Neuron (in vitro differentiated cells): Measurements from ENCODE around the gene POLR3GL.

Experiments used
- H2AFZ ChIP-seq: one replicate; pipeline ENCODE4 v1.6.1; 2013; ENCODE audit warnings: low read depth, mild to moderate bottlenecking, inconsistent platforms, low read length, moderate library complexity
- H3K27me3 ChIP-seq: one replicate; pipeline ENCODE4 v1.6.1; 2013; ENCODE audit warnings: low read length; ENCODE audit not compliant: insufficient read depth
- H3K36me3 ChIP-seq: one replicate; pipeline ENCODE4 v1.6.1; 2013; ENCODE audit warnings: low read length; ENCODE audit not compliant: insufficient read depth
- H3K4me1 ChIP-seq: one replicate; pipeline ENCODE4 v1.6.1; 2013; ENCODE audit warnings: low read length; ENCODE audit not compliant: insufficient read depth
- H3K4me3 ChIP-seq: 2 replicates; pipeline ENCODE4 v1.5.1; 2013; ENCODE audit warnings: mild to moderate bottlenecking, low read length, moderate library complexity
- H3K9me3 ChIP-seq: one replicate; pipeline ENCODE4 v1.6.1; 2013; ENCODE audit warnings: low read length

Gene POLR3GL

DNA sequence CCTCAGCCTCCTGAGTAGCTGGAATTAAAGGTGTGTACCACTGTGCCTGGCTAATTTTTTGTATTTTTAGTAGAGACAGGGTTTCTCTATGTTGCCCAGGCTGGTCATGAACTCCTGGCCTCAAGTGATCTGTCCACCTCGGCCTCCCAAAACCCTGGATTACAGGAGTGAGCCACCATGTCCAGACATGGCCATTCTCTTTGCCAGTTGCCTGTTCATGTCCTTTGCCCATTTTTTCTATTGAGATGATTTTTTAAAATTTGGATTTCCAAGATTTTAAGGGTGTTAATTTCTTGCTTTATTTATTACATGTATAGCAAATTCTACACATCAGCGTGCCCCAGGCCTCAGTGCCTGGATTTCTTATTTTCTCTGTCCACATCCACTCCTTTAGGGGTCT, 2.8 kb downstream of the POLR3GL start:
- Histone ChIP-seq H3K4me3 (no peak overlapping the region), H3K4me1 (peaks cover 19% of the 10 kb centered on the region), H2AFZ (no peak overlapping the region), H3K9me3 (peaks cover 4% of the 10 kb centered on the region), H3K36me3 (no peaks in the 10 kb centered on the region), H3K27me3 (no peaks in the 10 kb centered on the region)

DNA sequence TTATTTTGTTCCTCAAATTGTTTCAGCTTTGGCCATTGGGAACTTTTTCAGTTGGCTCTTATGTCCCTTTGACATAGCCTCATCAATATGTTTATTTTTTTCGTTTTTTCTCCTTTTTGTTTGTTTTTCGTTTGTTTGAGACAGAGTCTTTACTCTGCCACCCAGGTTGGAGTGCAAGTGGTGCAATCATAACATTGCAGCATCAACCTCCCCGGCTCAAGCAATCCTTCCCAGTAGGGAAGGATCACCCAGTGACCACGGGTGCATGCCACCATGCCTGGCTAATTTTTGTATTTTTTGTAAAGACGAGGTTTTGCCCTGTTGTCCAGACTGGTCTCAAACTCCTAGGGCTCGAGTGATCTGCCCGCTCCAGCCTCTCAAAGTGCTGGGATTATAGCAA, 8.1 kb downstream of the POLR3GL start:
- H3K9me3 ChIP-seq: peaks cover under 1% of the 10 kb centered on the region
- no peaks in the 10 kb centered on the region for H3K4me1 ChIP-seq

DNA sequence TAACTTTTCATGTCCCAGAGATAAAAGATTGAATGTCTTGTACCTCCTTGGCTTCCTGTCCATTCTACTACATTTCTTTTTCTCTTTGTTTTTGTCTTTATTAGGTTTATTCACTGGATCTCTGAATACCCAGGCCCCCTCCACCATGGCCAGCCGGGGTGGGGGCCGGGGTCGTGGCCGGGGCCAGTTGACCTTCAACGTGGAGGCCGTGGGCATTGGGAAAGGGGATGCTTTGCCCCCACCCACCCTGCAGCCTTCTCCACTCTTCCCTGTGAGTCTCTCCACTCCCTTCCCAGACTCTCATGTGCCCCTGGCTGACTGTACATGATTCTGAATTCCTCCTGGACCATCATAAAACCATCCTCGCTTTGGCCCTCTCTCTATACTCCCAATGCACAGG, 10.2 kb downstream of the POLR3GL start:
- Histone ChIP-seq H3K4me1 (peaks cover 18% of the 10 kb centered on the region), H3K9me3 (no peaks in the 10 kb centered on the region), H3K4me3 (no peak overlapping the region), H2AFZ (no peak overlapping the region), H3K36me3 (no peaks in the 10 kb centered on the region), H3K27me3 (no peaks in the 10 kb centered on the region)

More for the DNA sequence above, 8.1 kb downstream of the POLR3GL start:
- H3K36me3 ChIP-seq: no peaks in the 10 kb centered on the region
- no peak overlapping the region for H3K4me3 ChIP-seq
- H2AFZ ChIP-seq: no peak overlapping the region
- no peaks in the 10 kb centered on the region for H3K27me3 ChIP-seq

DNA sequence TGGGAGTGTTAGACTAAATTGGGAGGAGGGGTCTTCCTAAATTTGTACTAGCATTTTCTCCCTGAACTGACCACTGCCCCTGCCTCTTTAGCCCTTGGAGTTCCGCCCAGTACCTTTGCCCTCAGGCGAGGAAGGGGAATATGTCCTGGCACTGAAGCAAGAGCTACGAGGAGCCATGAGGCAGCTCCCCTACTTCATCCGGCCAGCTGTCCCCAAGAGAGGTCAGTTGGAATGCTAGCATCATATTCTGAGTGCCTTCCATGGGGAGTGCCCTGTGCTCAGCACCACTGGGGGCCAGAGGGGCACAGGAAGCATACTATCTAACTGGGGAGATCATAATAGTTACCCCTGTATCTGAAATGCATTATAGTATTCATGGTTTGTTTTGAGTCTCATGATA, 10.7 kb downstream of the POLR3GL start:
- Histone ChIP-seq H3K9me3 (no peaks in the 10 kb centered on the region), H3K36me3 (no peaks in the 10 kb centered on the region), H2AFZ (no peak overlapping the region), H3K4me3 (no peak overlapping the region), H3K4me1 (peaks cover 23% of the 10 kb centered on the region), H3K27me3 (no peaks in the 10 kb centered on the region)

DNA sequence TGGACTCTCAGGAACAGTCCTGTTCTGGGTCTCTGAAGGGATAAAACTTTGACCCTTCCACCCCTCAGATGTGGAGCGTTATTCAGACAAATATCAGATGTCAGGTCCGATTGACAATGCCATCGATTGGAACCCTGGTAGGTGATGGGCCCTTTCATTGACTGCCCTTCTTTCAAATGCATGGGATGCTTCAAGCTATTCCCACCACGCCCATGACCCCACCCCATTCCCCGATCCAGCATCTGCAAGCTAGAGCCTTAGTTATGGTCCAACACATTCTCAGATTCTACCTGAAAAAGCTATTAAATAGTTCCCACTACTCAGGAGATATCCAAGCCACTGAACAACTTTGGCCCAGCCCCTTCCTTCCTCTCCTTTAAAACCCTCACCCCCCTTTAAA, 12.5 kb downstream of the POLR3GL start:
- no peak overlapping the region for H2AFZ ChIP-seq
- no peak overlapping the region for H3K4me3 ChIP-seq
- H3K27me3 ChIP-seq: no peaks in the 10 kb centered on the region
- peaks cover 29% of the 10 kb centered on the region for H3K4me1 ChIP-seq
- no peaks in the 10 kb centered on the region for H3K36me3 ChIP-seq
- H3K9me3 ChIP-seq: no peaks in the 10 kb centered on the region

DNA sequence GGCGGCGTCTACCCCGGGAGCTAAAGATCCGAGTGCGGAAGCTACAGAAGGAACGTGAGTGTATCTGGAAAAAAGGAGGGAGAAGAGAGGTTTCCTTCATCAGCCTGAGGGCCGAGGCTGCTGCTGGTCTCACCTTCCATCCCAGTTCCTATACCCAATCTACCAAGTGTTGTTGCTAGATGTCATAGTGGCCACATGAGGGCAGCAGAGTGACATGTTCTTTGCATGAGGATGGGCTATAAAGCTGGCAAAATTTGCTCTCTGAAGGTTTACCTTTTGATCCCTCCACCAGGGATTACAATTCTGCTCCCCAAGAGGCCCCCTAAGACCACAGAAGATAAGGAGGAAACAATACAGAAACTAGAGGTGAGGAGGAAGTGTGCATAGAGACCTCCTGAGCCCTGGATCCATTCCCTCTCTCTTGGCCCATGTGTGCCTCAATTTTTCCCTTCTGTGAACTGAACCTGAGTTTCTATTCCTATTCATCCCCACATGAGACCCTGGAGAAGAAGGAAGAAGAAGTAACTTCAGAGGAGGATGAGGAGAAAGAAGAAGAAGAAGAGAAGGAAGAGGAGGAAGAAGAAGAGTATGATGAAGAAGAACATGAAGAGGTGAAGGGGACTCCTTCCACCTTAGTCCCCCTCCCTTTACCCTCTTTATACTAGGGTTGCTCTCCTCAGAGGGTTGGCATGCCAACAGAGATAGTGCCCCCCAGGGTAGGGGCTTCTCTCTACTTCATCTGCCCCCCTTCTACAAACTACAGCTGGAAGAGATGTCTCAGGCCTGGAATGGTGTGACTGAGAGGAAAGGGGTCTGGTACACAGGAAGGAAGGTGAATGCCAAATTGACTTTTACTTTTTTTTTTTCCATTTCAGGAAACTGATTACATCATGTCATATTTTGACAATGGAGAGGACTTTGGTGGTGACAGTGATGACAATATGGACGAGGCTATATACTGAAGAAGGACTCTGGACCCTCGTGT, 13.3 kb downstream of the POLR3GL start:
- peak overlapping the region; percentile 25 for H3K4me3 ChIP-seq
- peaks cover 29% of the 10 kb centered on the region for H3K4me1 ChIP-seq
- no peaks in the 10 kb centered on the region for H3K27me3 ChIP-seq
- no peaks in the 10 kb centered on the region for H3K9me3 ChIP-seq
- H2AFZ ChIP-seq: no peak overlapping the region
- H3K36me3 ChIP-seq: no peaks in the 10 kb centered on the region

DNA sequence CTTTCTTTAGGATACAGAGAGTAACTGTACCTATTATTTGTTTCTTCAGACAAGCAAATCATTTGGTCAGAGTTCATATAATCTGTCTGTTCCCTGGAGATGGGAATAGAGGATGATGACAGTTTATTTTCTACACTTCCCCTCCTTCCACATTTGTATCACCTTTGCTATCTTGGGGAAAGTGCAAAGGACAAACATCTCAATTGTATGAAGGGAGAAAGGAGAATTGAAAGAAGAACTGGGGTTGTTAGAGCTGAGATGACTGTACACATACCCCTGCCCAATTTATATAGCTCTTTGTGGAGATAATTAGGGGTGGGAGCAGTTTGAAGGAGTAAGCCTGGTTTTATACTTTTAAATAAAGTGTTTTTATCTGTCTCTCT, 14.0 kb downstream of the POLR3GL start:
- Histone ChIP-seq H3K36me3 (no peaks in the 10 kb centered on the region), H3K9me3 (no peaks in the 10 kb centered on the region), H2AFZ (no peak overlapping the region), H3K27me3 (no peaks in the 10 kb centered on the region), H3K4me1 (peaks cover 29% of the 10 kb centered on the region), H3K4me3 (peak overlapping the region; percentile 25)

DNA sequence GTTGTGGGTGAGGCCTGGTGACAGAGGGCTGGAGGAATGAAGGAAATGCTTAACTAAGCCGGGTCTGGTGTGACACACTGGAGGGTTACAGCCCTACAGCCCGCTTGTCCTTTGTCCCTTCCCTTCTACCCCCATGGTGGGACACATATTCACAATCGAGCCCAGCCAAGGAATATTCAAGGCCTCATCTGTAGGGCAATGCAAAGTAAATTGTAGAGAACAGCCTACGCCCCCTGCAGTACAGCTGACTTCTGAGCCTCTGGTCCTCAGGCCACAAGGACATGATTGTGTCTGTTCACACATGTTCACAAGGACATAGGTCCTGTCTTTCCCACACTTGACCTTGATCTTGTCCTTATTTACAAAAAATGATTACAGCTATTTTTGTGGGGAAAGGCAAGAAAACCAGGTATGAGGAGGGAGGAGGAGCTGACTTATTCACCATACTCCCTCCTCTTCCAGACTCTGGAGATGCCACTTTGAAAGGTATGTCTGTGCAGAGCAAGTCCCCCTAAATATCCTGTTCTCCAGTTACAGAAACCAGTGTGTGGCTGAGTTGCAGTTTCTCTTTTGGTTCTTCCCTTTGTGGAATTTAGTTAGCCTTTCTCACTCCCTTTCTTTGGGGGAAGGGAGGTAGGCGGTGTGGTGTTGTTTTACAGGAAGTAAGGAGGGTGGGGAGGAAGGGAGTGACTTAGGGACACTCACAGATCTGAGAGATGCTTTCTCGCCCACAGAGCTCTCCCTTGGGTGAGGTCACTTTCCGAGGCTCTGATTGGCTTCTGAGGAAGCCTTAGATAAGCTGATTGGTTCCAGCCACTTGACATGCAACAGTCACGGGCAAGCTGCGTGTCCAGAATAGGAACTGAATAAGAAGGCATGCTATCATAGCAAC, 14.6 kb downstream of the POLR3GL start:
- peaks cover 29% of the 10 kb centered on the region for H3K4me1 ChIP-seq
- no peaks in the 10 kb centered on the region for H3K27me3 ChIP-seq
- H3K9me3 ChIP-seq: no peaks in the 10 kb centered on the region
- no peaks in the 10 kb centered on the region for H3K36me3 ChIP-seq
- no peak overlapping the region for H2AFZ ChIP-seq
- peak overlapping the region; percentile 25 for H3K4me3 ChIP-seq

DNA sequence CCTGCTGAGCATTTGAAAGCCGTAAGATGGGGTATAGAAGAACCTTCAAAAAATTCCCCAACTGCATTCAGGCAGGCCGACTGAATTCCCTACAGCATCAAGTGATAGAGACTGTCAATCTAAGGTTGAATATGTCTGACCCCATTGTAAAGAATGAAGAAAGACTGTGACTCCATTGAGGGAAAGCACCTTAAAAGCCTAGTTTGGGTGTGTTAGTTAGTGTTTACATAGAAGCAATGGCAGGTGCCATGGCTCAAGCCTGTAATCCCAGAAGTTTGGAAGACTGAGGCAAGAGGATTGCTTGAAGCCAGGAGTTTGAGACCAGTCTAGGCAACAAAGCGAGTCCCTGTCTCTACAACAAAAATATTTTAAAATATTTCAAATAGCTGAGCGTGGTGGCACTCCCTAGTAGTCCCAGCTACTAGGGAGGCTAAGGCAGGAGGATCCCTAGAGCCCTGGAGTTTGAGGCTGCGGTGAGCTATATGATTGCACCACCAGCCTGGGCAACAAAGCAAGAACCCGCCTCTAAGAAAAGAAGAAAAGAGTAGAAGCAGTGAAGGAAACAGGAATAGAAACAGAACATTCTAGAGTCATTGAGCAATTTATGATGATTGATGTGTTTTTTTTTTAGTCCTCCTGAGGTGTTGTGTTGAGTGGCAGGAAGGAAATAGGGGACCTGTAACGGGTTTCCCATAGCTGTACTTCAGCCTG, 15.4 kb downstream of the POLR3GL start:
- Histone ChIP-seq H3K27me3 (no peaks in the 10 kb centered on the region), H3K36me3 (no peaks in the 10 kb centered on the region), H3K9me3 (no peaks in the 10 kb centered on the region), H3K4me3 (no peak overlapping the region), H2AFZ (no peak overlapping the region), H3K4me1 (peaks cover 32% of the 10 kb centered on the region)

DNA sequence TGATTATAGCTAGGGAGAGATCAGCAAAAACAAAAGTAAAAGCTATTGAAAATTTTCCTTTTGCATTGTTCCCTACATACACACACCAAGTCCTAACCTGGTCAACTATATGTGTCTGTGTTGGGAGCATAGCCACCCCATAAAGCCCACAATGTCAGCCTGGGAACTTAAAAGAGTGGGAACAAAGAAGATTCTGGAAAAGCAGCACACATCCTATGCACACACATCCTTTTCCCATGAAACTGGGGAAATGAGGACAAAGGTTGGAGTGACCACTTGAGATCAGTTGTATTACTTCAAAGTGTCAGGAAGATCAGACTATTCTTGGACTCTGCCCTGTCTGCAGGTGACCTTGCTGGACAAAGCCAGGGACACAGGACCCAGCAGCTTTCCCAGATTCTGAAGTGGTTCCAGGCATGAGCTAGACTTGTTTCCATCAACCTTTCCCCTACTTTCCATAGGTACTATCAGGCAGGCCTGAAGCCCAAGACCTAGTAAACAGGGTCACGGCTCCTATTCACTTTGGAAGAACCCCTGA, 16.0 kb downstream of the POLR3GL start:
- no peaks in the 10 kb centered on the region for H3K36me3 ChIP-seq
- H3K27me3 ChIP-seq: no peaks in the 10 kb centered on the region
- no peak overlapping the region for H3K4me3 ChIP-seq
- no peak overlapping the region for H2AFZ ChIP-seq
- peaks cover 38% of the 10 kb centered on the region for H3K4me1 ChIP-seq
- no peaks in the 10 kb centered on the region for H3K9me3 ChIP-seq

DNA sequence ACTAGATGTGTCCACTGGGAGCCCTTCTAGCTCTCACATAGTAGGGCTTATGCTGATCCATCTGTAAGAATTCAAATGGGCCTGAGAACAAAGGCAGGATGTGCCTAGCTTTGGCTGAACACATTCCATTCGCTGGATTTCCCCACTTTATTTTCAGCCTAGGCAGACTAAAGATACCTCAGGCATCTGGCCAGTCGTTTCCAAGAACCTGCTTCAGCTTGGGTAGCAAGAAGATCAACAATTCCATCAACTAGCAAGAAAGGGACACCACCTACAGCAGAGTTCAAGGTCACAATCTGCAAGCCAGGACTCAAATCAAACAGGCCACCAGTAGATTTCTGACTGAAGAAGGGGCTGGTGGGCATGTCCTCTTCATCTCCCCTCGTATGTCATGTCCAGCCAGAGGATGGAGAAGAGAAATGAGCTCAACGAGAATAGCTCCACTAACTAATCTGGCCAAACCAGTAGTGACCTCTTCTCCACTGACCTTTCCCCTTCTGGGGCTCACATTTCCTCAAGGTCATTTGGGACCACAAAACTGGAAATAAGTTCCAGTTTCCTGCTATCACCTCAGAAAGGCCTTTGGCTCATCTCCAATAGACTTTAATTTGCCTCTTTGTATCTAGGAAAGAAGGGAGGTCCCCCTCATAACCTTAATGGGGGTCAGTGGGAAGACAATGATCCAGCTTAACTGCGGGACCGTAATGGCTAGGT, 17.7 kb downstream of the POLR3GL start:
- Histone ChIP-seq H3K36me3 (no peaks in the 10 kb centered on the region), H3K27me3 (no peaks in the 10 kb centered on the region), H2AFZ (no peak overlapping the region), H3K4me3 (no peak overlapping the region), H3K9me3 (no peaks in the 10 kb centered on the region), H3K4me1 (peaks cover 50% of the 10 kb centered on the region)

DNA sequence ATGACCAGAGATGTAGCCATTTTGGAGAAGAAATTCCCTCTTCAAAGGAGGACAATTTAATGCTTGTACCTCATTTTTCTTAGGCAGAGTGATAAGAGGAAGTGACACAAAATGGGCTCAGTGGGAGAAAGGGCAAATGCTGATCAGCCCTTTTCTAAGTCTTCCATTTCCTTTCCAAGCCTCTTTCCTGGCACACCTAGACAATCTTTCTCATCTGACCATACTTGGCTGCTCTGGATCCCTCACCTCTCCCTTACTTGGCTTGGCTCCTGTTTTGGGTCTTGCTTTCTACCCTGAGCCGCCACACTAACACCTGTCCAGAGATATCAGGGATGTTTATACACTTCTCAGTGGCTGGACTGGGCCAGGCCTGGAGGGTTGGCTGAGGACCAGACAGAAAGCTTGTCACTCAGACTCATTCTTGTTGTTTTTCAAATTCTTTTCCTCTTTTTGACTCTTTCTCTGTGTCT, 18.8 kb downstream of the POLR3GL start:
- Histone ChIP-seq H3K4me3 (no peak overlapping the region), H3K4me1 (peaks cover 43% of the 10 kb centered on the region), H3K27me3 (no peaks in the 10 kb centered on the region)

More for the DNA sequence above, 18.8 kb downstream of the POLR3GL start:
- Histone ChIP-seq H2AFZ (no peak overlapping the region), H3K9me3 (no peaks in the 10 kb centered on the region), H3K36me3 (no peaks in the 10 kb centered on the region)
